Measurements from ENCODE around the gene LENG1. TPM values are rescaled to one million over a fixed set of nuclear protein-coding genes. Genes with fewer than 3 reads are reported as not detected.

LENG1 gene
- total and polyA plus RNA-seq, 2 experiments from 2014 or later, result 4.7 to 17.2 TPM

- H3K4me3 Mint-ChIP-seq, result no peak overlapping the region
- no peak overlapping the region for H3K4me3 ChIP-seq
- ATAC-seq, result no peak
- H3K27ac Mint-ChIP-seq, result no peak overlapping the region
- 0 out of 2 replicates have a peak, but pooled peaks cover 4% of the 10 kb centered on the region for H3F3A ChIP-seq (replicated peaks; ENCODE audit: low read depth)
- no peaks in the 10 kb centered on the region for H3K79me2 ChIP-seq (replicated peaks; ENCODE audit: insufficient read depth)
- H3K4me1 Mint-ChIP-seq, result no peaks in the 10 kb centered on the region
- peaks cover 12% of the 10 kb centered on the region for H3K27me3 Mint-ChIP-seq (ENCODE audit: insufficient read depth, low read depth, poor library complexity)
- H2AFZ ChIP-seq, result no peak overlapping the region
- H3K4me1 ChIP-seq (ENCODE audit: insufficient read depth), result no peaks in the 10 kb centered on the region
- TF ChIP-seq REST (IDR thresholded peaks at IDR 0.05; ENCODE audit: unreplicated experiment) (no peak), STAT1 (IDR thresholded peaks at IDR 0.05; ENCODE audit: unreplicated experiment) (no peak)
- H3K27me3 ChIP-seq (ENCODE audit: insufficient read depth), result no peaks in the 10 kb centered on the region
- H3K36me3 ChIP-seq (ENCODE audit: insufficient read depth), result peaks cover 7% of the 10 kb centered on the region; the same call in 1 of the 2 replicates
- no peak overlapping the region for H3K27ac ChIP-seq (ENCODE audit: low read depth)
- no peak for DNase-seq (ENCODE audit: low spot score)
- H4K20me1 ChIP-seq (replicated peaks; ENCODE audit: insufficient read depth), result no peaks in the 10 kb centered on the region; the same call in 1 of the 2 replicates
- no peak overlapping the region for H3K4me2 ChIP-seq
- no peaks in the 10 kb centered on the region for H3K9me3 Mint-ChIP-seq
- H3K9me2 ChIP-seq (ENCODE audit: insufficient read depth), result no peaks in the 10 kb centered on the region
- H3K36me3 Mint-ChIP-seq (ENCODE audit: low read depth), result peaks cover 48% of the 10 kb centered on the region
These were observed 30.5 kb downstream of the LENG1 start for GRCh38 chr19:54128796-54129616.

- Mint-ChIP-seq H3K36me3 (ENCODE audit: low read depth) (peaks cover 52% of the 10 kb centered on the region), H3K27ac (no peak overlapping the region), H3K4me3 (no peak overlapping the region), H3K9me3 (no peaks in the 10 kb centered on the region), H3K27me3 (ENCODE audit: insufficient read depth, low read depth, poor library complexity) (peaks cover 13% of the 10 kb centered on the region), H3K4me1 (no peaks in the 10 kb centered on the region)
- Histone ChIP-seq H3K9me2 (ENCODE audit: insufficient read depth) (no peaks in the 10 kb centered on the region), H3K36me3 (ENCODE audit: insufficient read depth) (peaks cover 7% of the 10 kb centered on the region; the same call in 1 of the 2 replicates), H3K27ac (ENCODE audit: low read depth) (no peak overlapping the region), H3K27me3 (ENCODE audit: insufficient read depth) (no peaks in the 10 kb centered on the region), H3K4me2 (no peak overlapping the region), H4K20me1 (replicated peaks; ENCODE audit: insufficient read depth) (no peaks in the 10 kb centered on the region; the same call in 1 of the 2 replicates), H3K79me2 (replicated peaks; ENCODE audit: insufficient read depth) (no peaks in the 10 kb centered on the region), H3K4me1 (ENCODE audit: insufficient read depth) (no peaks in the 10 kb centered on the region), H3F3A (replicated peaks; ENCODE audit: low read depth) (0 out of 2 replicates have a peak, but pooled peaks cover 3% of the 10 kb centered on the region), H2AFZ (no peak overlapping the region), H3K4me3 (no peak overlapping the region)
- no peak for DNase-seq (ENCODE audit: low spot score)
- no peak for ATAC-seq
- TF ChIP-seq ETS1 (IDR thresholded peaks at IDR 0.05), result no peak
- no peak for TF ChIP-seq STAT1 (IDR thresholded peaks at IDR 0.05; ENCODE audit: unreplicated experiment)
- no peak for TF ChIP-seq ZNF331 (CRISPR knock-in tag; IDR thresholded peaks at IDR 0.05; ENCODE audit: low read depth)
- no peak for TF ChIP-seq EZH2 (IDR thresholded peaks at IDR 0.05; ENCODE audit: low read depth, unreplicated experiment)
- no peak for TF ChIP-seq CTCF (conservative IDR thresholded peaks at IDR 0.05; ENCODE audit: low read depth in 2 of 2)
- no peak for TF ChIP-seq REST (IDR thresholded peaks at IDR 0.05; ENCODE audit: unreplicated experiment)
These were observed 31.1 kb downstream of the LENG1 start for GRCh38 chr19:54128441-54128725.

All from GM23338 (cell line).